ENCODE data around the gene CRIM1.

DNA sequence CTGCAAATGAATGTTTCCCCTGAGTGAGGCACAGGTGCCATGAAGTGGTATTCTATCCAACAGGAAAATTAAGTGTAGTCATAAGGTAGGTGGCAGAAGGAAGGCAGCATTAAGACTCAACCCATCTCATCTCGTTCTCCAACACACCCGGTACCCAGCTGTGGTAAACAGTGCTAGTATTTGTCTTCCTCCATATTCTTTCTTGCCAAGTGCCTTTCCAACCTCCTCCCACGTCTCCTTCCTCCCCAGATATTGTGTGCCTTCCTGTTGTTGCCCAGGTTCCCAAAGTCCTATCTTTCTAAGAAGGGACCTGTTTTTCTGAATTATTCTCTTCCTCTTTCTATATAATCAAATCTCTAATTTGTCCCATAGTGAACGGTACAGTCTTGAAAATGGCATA, 83.5 kb downstream of the CRIM1 start:
- TF ChIP-seq RFX5 (IDR thresholded peaks at IDR 0.05) (no peak), CEBPB (IDR thresholded peaks at IDR 0.05) (no peak)
